ENCODE data around the gene ILK.
A peak's percentile ranks its signal among the peaks of the same experiment; 100 is the strongest.

The ILK gene

DNA sequence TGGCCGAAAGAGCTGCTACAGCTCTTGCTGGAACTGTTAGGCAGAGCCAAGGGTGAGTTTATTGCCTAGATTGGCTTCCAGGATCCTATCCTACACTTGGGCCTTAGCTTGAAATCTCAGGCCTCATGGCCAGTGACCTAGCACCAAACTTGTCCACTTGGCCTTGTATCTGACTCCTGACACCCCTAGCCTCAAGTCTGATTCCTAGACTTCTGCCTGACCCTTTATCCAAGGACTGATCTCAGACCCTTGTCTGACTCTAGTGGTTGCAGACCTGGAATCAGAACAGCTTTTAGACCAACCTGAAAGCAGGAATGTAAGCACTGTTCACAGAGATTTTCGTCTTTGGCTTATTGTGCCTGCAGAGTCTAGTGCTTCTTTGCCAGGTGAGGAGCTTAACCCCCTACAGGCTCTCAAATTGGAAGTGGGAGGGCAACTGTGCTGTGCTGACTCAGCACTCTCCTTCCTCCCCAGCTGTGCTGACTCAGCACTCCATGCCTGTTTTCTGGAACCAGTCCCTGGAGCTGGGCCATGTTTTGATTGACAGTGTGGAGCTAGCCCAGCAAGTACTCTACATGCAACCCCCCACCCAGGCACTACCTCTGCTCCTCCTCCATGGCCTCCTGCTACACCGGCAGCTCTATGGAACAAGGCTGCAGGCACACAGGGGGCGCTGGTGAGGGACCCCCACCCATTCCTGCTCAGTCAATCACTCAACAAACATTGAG, 35.2 kb upstream of the ILK start:
- DNase-seq (ENCODE audit: low read depth) = peak; percentile 57
- TF ChIP-seq, protein P1, sequence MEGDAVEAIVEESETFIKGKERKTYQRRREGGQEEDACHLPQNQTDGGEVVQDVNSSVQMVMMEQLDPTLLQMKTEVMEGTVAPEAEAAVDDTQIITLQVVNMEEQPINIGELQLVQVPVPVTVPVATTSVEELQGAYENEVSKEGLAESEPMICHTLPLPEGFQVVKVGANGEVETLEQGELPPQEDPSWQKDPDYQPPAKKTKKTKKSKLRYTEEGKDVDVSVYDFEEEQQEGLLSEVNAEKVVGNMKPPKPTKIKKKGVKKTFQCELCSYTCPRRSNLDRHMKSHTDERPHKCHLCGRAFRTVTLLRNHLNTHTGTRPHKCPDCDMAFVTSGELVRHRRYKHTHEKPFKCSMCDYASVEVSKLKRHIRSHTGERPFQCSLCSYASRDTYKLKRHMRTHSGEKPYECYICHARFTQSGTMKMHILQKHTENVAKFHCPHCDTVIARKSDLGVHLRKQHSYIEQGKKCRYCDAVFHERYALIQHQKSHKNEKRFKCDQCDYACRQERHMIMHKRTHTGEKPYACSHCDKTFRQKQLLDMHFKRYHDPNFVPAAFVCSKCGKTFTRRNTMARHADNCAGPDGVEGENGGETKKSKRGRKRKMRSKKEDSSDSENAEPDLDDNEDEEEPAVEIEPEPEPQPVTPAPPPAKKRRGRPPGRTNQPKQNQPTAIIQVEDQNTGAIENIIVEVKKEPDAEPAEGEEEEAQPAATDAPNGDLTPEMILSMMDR (conservative IDR thresholded peaks at IDR 0.05; ENCODE audit: low read length) = no peak
- H3K4me3 ChIP-seq (ENCODE audit: low read length) = no peak overlapping the region

GRCh38 chr11:6569706-6570105, 33.9 kb upstream of the ILK start:
- no peak for DNase-seq (ENCODE audit: low read depth)
- TF ChIP-seq, protein P1 (conservative IDR thresholded peaks at IDR 0.05; ENCODE audit: low read length) = no peak
- H3K4me3 ChIP-seq (ENCODE audit: low read length) = no peak overlapping the region

DNA sequence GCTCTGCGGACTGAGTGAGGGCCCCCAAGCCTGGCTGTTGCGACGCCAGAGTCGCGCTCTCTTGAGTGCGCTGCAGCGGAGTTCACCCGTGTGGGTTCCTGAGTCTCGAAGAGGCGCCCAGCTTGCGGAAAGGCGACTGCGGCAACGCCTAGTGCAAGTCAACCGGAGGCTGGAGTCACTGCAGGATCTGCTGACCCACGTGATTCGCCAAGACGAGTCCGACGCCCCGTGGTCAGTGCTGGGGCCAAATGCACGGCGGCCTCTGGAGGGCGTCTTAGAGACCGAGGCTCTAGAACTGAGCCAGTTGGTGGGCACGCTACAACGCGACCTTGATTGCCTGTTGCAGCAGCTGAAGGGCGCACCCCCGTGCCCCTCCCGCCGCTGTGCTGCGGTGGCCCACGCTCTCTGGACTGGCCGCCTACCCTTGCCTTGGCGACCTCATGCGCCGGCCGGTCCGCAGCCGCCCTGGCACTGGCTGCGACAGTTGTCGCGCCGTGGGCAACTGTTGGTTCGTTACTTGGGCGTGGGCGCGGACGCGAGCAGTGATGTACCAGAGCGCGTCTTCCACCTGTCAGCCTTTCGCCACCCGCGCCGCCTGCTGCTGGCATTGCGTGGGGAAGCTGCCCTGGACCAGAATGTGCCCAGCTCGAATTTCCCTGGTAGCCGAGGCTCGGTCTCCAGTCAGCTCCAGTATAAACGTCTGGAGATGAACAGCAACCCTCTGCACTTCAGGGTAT, 32.7 kb upstream of the ILK start:
- no peak overlapping the region for H3K4me3 ChIP-seq (ENCODE audit: low read length)
- no peak for DNase-seq (ENCODE audit: low read depth)
- TF ChIP-seq, protein P1 (conservative IDR thresholded peaks at IDR 0.05; ENCODE audit: low read length) = no peak

- no peak overlapping the region for H3K4me3 ChIP-seq (ENCODE audit: low read length)
- DNase-seq (ENCODE audit: low read depth) = no peak
- TF ChIP-seq, protein P1 (conservative IDR thresholded peaks at IDR 0.05; ENCODE audit: low read length) = no peak
Observed at GRCh38 chr11:6571434-6572008, 32.1 kb upstream of the ILK start.

DNA sequence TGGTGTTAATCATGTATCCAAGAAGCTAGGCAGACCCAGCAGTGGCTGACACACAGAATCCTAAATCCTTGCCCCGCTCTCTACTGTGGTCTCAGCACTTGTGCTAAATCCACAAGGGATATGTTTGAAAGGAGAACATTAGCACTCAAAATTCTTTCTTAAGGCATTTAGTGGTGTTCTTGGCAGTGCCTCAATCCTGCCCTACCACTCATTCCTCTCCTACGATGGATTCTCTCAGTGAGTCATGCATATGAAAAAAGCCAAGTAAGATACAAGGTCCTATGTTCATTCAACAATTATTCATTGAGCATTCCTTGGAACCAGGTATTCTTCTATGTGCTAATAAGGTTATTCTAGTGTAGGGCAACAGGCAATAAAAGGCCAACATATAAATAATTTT, 31.4 kb upstream of the ILK start:
- TF ChIP-seq, protein P1 (conservative IDR thresholded peaks at IDR 0.05; ENCODE audit: low read length) = no peak
- no peak overlapping the region for H3K4me3 ChIP-seq (ENCODE audit: low read length)
- DNase-seq (ENCODE audit: low read depth) = peak; percentile 88

- TF ChIP-seq, protein P1 (conservative IDR thresholded peaks at IDR 0.05; ENCODE audit: low read length) = no peak
- no peak overlapping the region for H3K4me3 ChIP-seq (ENCODE audit: low read length)
- DNase-seq (ENCODE audit: low read depth) = no peak
Observed at GRCh38 chr11:6574816-6575715, 28.5 kb upstream of the ILK start.

Data from AG10803 (cell line).